ENCODE measurements around the gene GPT2.

Gene GPT2

DNA sequence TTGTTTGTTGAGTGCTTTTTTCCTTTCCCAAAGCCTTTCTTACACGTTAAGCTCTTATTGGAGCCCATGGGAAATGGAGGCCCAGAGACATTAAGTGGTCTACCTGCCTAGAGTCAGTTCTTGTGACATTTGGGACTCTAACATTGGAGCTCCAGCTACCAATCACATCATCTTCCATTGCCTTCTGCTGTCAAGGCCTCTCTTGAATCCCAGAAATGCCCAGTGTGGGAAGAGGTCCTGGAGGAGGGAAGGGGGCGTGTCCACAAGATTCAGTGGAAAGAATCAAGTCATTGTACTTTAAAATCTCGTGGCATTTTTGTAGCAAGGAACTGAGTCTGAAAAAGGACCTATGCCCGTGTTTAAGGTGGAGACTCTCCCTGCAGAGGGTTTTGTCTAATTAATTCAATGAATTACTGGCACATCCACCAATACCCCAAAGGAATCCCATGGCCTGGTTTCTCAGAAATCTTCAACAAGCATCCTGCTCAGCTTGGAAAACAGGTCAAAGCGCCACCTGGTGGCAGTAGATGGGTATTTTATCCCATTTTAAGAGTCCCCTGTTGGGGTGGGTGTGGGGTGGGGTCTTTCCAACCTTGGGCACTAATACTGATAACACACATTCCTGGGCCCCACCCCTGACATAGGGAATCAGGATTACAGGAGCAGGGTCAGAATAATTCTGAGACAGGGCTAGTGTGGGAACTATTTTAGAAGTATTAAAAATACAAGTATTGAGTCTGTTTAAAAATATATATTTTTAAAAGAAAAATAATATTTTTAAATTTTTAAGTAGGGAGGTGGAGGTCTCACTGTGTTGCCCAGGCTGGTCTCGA is 24.6 kb downstream of the GPT2 start:
- peaks cover 55% of the 10 kb centered on the region for H3K4me1 ChIP-seq (ENCODE audit: control insufficient read depth, low read length)
- H3K4me3 ChIP-seq (ENCODE audit: low read length): no peak overlapping the region
- H4K20me1 ChIP-seq (ENCODE audit: control insufficient read depth, insufficient read depth, low read depth, low read length): no peaks in the 10 kb centered on the region
- H3F3A ChIP-seq (ENCODE audit: control insufficient read depth, insufficient read depth): peaks cover 16% of the 10 kb centered on the region
- H3K79me2 ChIP-seq (ENCODE audit: control insufficient read depth, low read length): 0 out of 2 replicates have a peak, but pooled peaks cover 3% of the 10 kb centered on the region
- peak overlapping the region; percentile 95 for H3K27ac ChIP-seq (ENCODE audit: low read depth, low read length)
- no peaks in the 10 kb centered on the region for H3K27me3 ChIP-seq (ENCODE audit: control insufficient read depth, low read length)
- no peaks in the 10 kb centered on the region for H3K9me2 ChIP-seq (replicated peaks; ENCODE audit: control insufficient read depth, low read length)
- H3K9me3 ChIP-seq (ENCODE audit: control insufficient read depth, insufficient read depth, low read length): no peaks in the 10 kb centered on the region
- peak overlapping the region; percentile 82 for H3K4me2 ChIP-seq (ENCODE audit: low read length)
- no peak for TF ChIP-seq EZH2phosphoT487 (IDR thresholded peaks at IDR 0.05; ENCODE audit: borderline replicate concordance, low read length)
- TF ChIP-seq, protein P1, sequence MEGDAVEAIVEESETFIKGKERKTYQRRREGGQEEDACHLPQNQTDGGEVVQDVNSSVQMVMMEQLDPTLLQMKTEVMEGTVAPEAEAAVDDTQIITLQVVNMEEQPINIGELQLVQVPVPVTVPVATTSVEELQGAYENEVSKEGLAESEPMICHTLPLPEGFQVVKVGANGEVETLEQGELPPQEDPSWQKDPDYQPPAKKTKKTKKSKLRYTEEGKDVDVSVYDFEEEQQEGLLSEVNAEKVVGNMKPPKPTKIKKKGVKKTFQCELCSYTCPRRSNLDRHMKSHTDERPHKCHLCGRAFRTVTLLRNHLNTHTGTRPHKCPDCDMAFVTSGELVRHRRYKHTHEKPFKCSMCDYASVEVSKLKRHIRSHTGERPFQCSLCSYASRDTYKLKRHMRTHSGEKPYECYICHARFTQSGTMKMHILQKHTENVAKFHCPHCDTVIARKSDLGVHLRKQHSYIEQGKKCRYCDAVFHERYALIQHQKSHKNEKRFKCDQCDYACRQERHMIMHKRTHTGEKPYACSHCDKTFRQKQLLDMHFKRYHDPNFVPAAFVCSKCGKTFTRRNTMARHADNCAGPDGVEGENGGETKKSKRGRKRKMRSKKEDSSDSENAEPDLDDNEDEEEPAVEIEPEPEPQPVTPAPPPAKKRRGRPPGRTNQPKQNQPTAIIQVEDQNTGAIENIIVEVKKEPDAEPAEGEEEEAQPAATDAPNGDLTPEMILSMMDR (IDR thresholded peaks at IDR 0.05; ENCODE audit: low read depth, low read length, poor library complexity, severe bottlenecking): peak; percentile 70
- H3K36me3 ChIP-seq (ENCODE audit: control insufficient read depth, low read length): peaks cover 15% of the 10 kb centered on the region

DNA sequence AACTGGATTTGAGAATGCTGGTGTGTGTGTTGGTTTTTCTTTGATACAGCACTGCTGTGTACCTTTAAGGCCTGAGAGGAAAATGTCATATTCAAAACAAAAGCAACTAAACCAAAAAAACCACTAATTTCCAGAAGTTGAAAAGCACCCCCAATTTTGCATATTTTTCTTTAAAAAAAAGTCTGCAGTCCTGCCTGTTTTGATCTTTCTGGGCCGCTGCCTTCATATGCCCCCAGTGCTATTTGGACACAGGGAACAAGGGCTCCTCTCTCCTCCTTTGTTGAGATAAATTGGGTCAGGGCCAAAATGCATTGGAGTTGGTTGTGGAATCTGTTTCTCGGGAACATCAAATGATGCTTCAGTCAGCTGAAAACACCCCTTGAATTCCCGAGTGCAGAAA is 26.9 kb downstream of the GPT2 start:
- TF ChIP-seq, protein P1 (IDR thresholded peaks at IDR 0.05; ENCODE audit: low read depth, low read length, poor library complexity, severe bottlenecking): no peak
- TF ChIP-seq EZH2phosphoT487 (IDR thresholded peaks at IDR 0.05; ENCODE audit: borderline replicate concordance, low read length): no peak
- Histone ChIP-seq H3F3A (ENCODE audit: control insufficient read depth, insufficient read depth) (peaks cover 21% of the 10 kb centered on the region), H4K20me1 (ENCODE audit: control insufficient read depth, insufficient read depth, low read depth, low read length) (no peaks in the 10 kb centered on the region), H3K27me3 (ENCODE audit: control insufficient read depth, low read length) (no peaks in the 10 kb centered on the region), H3K4me2 (ENCODE audit: low read length) (peak overlapping the region; percentile 82), H3K36me3 (ENCODE audit: control insufficient read depth, low read length) (peaks cover 23% of the 10 kb centered on the region), H3K27ac (ENCODE audit: low read depth, low read length) (peak overlapping the region; percentile 95), H3K4me1 (ENCODE audit: control insufficient read depth, low read length) (peaks cover 78% of the 10 kb centered on the region), H3K4me3 (ENCODE audit: low read length) (peak overlapping the region; percentile 66), H3K79me2 (ENCODE audit: control insufficient read depth, low read length) (0 out of 2 replicates have a peak, but pooled peaks cover 3% of the 10 kb centered on the region), H3K9me3 (ENCODE audit: control insufficient read depth, insufficient read depth, low read length) (no peaks in the 10 kb centered on the region), H3K9me2 (replicated peaks; ENCODE audit: control insufficient read depth, low read length) (no peaks in the 10 kb centered on the region)

DNA sequence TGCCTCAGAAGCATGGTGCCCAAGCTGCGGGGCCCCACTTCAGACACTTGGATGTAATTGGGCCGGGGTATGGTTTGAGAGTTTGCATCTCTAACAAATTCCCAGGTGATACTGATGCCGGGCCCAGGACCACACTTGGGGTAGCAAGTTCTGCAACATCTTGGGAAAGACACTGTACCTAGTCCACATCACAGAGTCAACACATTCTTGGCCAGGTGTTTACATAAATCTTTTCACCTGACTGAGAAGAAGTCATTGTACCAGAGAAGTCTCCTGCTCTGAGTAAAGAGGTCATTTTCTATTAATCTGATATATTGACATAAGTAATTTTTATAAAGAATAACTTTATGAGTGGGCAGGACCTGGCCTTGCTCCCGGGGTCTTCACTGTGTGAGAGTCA is 27.5 kb downstream of the GPT2 start:
- Histone ChIP-seq H3K4me1 (ENCODE audit: control insufficient read depth, low read length) (peaks cover 83% of the 10 kb centered on the region), H3K9me2 (replicated peaks; ENCODE audit: control insufficient read depth, low read length) (no peaks in the 10 kb centered on the region), H3K36me3 (ENCODE audit: control insufficient read depth, low read length) (peaks cover 23% of the 10 kb centered on the region), H3K79me2 (ENCODE audit: control insufficient read depth, low read length) (0 out of 2 replicates have a peak, but pooled peaks cover 3% of the 10 kb centered on the region), H3K4me2 (ENCODE audit: low read length) (peak overlapping the region; percentile 82), H4K20me1 (ENCODE audit: control insufficient read depth, insufficient read depth, low read depth, low read length) (no peaks in the 10 kb centered on the region), H3K27ac (ENCODE audit: low read depth, low read length) (peak overlapping the region; percentile 95), H3K4me3 (ENCODE audit: low read length) (peak overlapping the region; percentile 66), H3F3A (ENCODE audit: control insufficient read depth, insufficient read depth) (peaks cover 25% of the 10 kb centered on the region), H3K9me3 (ENCODE audit: control insufficient read depth, insufficient read depth, low read length) (no peaks in the 10 kb centered on the region), H3K27me3 (ENCODE audit: control insufficient read depth, low read length) (no peaks in the 10 kb centered on the region)
- no peak for TF ChIP-seq EZH2phosphoT487 (IDR thresholded peaks at IDR 0.05; ENCODE audit: borderline replicate concordance, low read length)
- TF ChIP-seq, protein P1 (IDR thresholded peaks at IDR 0.05; ENCODE audit: low read depth, low read length, poor library complexity, severe bottlenecking): no peak

Measured in DOHH2 (cell line).